ENCODE measurements around the gene FLVCR2.

GRCh38 chr14:75577090-75577489, 1.3 kb upstream of the FLVCR2 start:
- TF ChIP-seq ZNF70 (CRISPR knock-in tag; IDR thresholded peaks at IDR 0.05): no peak
- no peak for TF ChIP-seq ZFP30 (CRISPR knock-in tag; IDR thresholded peaks at IDR 0.05)

All from SK-N-SH treated with all-trans-retinoic acid at 6 μM for 48 hours (cell line).